HEK293T (cell line): ENCODE measurements around the gene ASTN2.

ENCODE experiments used
- CTCF ChIA-PET: fragments of 350-600 bp; formaldehyde crosslinking; extraction: SDS; loops from one replicate; lab custom pipeline; 2021; ENCODE audit warnings: antibody characterized with exemption, inconsistent platforms; lab: Yijun Ruan, JAX
- POLR2A ChIA-PET: fragments of 350-600 bp; formaldehyde crosslinking; extraction: SDS; loops from one replicate; lab custom pipeline; 2020; ENCODE audit warnings: antibody characterized with exemption, inconsistent platforms; lab: Yijun Ruan, JAX
- DNase-seq: peaks from one replicate; pipeline ENCODE4 v3.0.0; 2012; ENCODE audit warnings: mixed read lengths; ENCODE audit errors: extremely low spot score
- ARNT ChIP-seq: fragments of 450-650 bp; IDR thresholded peaks from 2 replicates; pipeline ENCODE4 v1.6.1; 2017; ENCODE audit warnings: mild to moderate bottlenecking
- BHLHE40 ChIP-seq: fragments of 450-650 bp; IDR thresholded peaks from 2 replicates; pipeline ENCODE4 v1.6.1; 2016; ENCODE audit warnings: mild to moderate bottlenecking, moderate library complexity, borderline replicate concordance
- CTBP1 ChIP-seq: fragments of 450-650 bp; IDR thresholded peaks from 2 replicates; pipeline ENCODE4 v1.6.1; 2016; ENCODE audit warnings: borderline replicate concordance
- ELF4 ChIP-seq: fragments of 450-650 bp; IDR thresholded peaks from 2 replicates; pipeline ENCODE4 v1.6.1; 2017; ENCODE audit warnings: antibody characterized with exemption
- FOXA1 ChIP-seq: fragments of 450-650 bp; IDR thresholded peaks from 2 replicates; pipeline ENCODE4 v1.6.1; 2016; ENCODE audit warnings: mild to moderate bottlenecking
- FOXK2 ChIP-seq: fragments of 450-650 bp; IDR thresholded peaks from 2 replicates; pipeline ENCODE4 v1.6.1; 2016; ENCODE audit warnings: mild to moderate bottlenecking
- FOXM1 ChIP-seq: fragments of 450-650 bp; IDR thresholded peaks from 2 replicates; pipeline ENCODE4 v1.6.1; 2017; ENCODE audit warnings: mild to moderate bottlenecking, borderline replicate concordance
- HDGF ChIP-seq: fragments of 450-650 bp; IDR thresholded peaks from 2 replicates; pipeline ENCODE4 v1.6.1; 2017; ENCODE audit warnings: antibody characterized with exemption, borderline replicate concordance
- L3MBTL2 ChIP-seq: fragments of 450-650 bp; conservative IDR thresholded peaks from 2 replicates; pipeline ENCODE4 v1.6.1; 2016; ENCODE audit warnings: mild to moderate bottlenecking
- LEF1 ChIP-seq: fragments of 450-650 bp; IDR thresholded peaks from 2 replicates; pipeline ENCODE4 v1.6.1; 2017; ENCODE audit warnings: mild to moderate bottlenecking, borderline replicate concordance
- NFRKB ChIP-seq: fragments of 450-650 bp; IDR thresholded peaks from 2 replicates; pipeline ENCODE4 v1.6.1; 2016; ENCODE audit warnings: mild to moderate bottlenecking, moderate library complexity
- PKNOX1 ChIP-seq: fragments of 450-650 bp; IDR thresholded peaks from 2 replicates; pipeline ENCODE4 v1.6.1; 2016
- SP1 ChIP-seq: fragments of 450-650 bp; IDR thresholded peaks from 2 replicates; pipeline ENCODE4 v1.6.1; 2017
- SUZ12 ChIP-seq: fragments of 450-650 bp; IDR thresholded peaks from 2 replicates; pipeline ENCODE4 v1.6.1; 2016; ENCODE audit warnings: mild to moderate bottlenecking
- TARDBP ChIP-seq: fragments of 450-650 bp; IDR thresholded peaks from 2 replicates; pipeline ENCODE4 v1.6.1; 2016
- ZNF384 ChIP-seq: fragments of 450-650 bp; IDR thresholded peaks from 2 replicates; pipeline ENCODE4 v1.6.1; 2016

Gene ASTN2

GRCh38 chr9:117014061-117014460 lies 400.8 kb downstream of the ASTN2 start:
- ChIA-PET CTCF (no interaction called here), POLR2A (no interaction called here)
- no peak for TF ChIP-seq ARNT
- DNase-seq = no peak

DNA sequence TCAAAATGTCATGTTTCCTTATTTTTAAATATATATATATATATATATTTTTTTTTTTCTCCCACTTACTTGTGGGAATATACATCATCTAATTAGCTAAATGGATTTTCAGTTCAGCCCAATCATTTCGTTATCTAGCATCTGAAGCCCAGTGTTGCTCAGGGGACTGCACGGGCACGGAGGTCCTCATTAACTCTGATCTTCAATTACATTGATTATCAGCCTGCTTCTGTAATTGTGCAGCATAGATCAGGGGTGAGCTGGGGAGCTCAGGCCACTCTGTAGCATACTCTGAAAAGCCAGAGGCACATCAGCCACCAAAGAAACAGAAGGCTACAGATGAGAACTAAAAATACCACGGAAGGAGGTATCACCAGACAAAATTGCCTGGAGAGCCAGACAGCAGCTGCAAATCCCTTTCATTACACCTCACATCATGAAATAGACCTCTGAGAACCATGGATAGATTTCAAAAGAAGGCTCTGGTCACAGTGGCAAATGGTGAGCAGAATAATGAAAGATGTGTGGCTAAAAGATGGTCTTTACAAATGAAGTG lies 401.3 kb downstream of the ASTN2 start:
- DNase-seq = no peak
- ChIA-PET POLR2A (no interaction called here), CTCF (no interaction called here)
- TF ChIP-seq ELF4 (no peak), FOXM1 (no peak), L3MBTL2 (no peak), HDGF (no peak), ARNT (no peak)

- TF ChIP-seq TARDBP (no peak), NFRKB (no peak), ARNT (no peak), ZNF384 (no peak), BHLHE40 (no peak)
- ChIA-PET CTCF (no interaction called here), POLR2A (no interaction called here)
- no peak for DNase-seq
Observed at GRCh38 chr9:117010061-117010460, 404.8 kb downstream of the ASTN2 start.

GRCh38 chr9:117008876-117009275 lies 406.0 kb downstream of the ASTN2 start:
- POLR2A ChIA-PET = no interaction called here
- TF ChIP-seq BHLHE40 = no peak
- TF ChIP-seq FOXK2 = no peak
- TF ChIP-seq HDGF = no peak
- TF ChIP-seq FOXA1 = no peak
- no peak for TF ChIP-seq ZNF384
- no peak for TF ChIP-seq TARDBP
- TF ChIP-seq SUZ12 = no peak
- TF ChIP-seq ARNT = no peak
- TF ChIP-seq NFRKB = no peak
- TF ChIP-seq ELF4 = no peak
- no peak for TF ChIP-seq PKNOX1
- TF ChIP-seq LEF1 = no peak
- no peak for TF ChIP-seq SP1
- TF ChIP-seq CTBP1 = no peak
- TF ChIP-seq L3MBTL2 = no peak
- TF ChIP-seq FOXM1 = no peak
- DNase-seq = no peak
- CTCF ChIA-PET = no interaction called here

GRCh38 chr9:117008461-117008860 lies 406.4 kb downstream of the ASTN2 start:
- no peak for DNase-seq
- no peak for TF ChIP-seq CTBP1
- no peak for TF ChIP-seq BHLHE40
- TF ChIP-seq HDGF = no peak
- no peak for TF ChIP-seq SUZ12
- no peak for TF ChIP-seq FOXA1
- TF ChIP-seq FOXK2 = no peak
- no peak for TF ChIP-seq ZNF384
- TF ChIP-seq ARNT = no peak
- ChIA-PET POLR2A (no interaction called here), CTCF (no interaction called here)

- POLR2A ChIA-PET = no interaction called here
- no peak for TF ChIP-seq FOXA1
- TF ChIP-seq L3MBTL2 = no peak
- TF ChIP-seq ZNF384 = no peak
- no peak for TF ChIP-seq SP1
- TF ChIP-seq FOXK2 = no peak
- no peak for TF ChIP-seq ARNT
- no peak for TF ChIP-seq CTBP1
- TF ChIP-seq PKNOX1 = no peak
- no peak for TF ChIP-seq SUZ12
- CTCF ChIA-PET = no interaction called here
- DNase-seq = no peak
Observed at GRCh38 chr9:117002686-117003085, 412.2 kb downstream of the ASTN2 start.

DNA sequence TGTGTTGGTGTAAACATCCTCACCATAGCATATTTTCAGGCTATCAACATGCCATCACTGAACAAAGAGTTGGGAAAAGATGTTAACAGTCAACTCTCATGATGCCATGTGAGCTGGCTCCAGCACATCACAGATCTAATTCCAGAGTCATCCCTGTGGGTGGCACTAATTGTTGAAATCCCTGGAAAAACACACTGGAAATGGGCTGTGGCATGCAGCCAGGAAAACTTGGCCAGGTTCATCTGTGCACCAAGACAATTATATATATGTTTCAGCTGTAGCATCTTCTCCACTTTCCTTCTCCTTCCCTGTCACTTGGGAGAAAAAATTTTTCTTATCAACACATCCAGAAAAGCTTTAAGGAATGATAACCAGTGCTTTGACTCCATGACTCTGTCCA lies 414.0 kb downstream of the ASTN2 start:
- no peak for DNase-seq
- ChIA-PET CTCF (no interaction called here), POLR2A (no interaction called here)
- TF ChIP-seq PKNOX1 (no peak), SP1 (no peak), CTBP1 (no peak), ARNT (no peak), TARDBP (no peak), FOXM1 (no peak), FOXA1 (no peak), ZNF384 (no peak), FOXK2 (no peak), NFRKB (no peak), ELF4 (no peak), BHLHE40 (no peak), SUZ12 (no peak), LEF1 (no peak), L3MBTL2 (no peak), HDGF (no peak)
